NT2/D1 (cell line): ENCODE results near the gene MRS2.

Experiments used
- SUZ12 ChIP-seq: IDR thresholded peaks from 2 replicates; pipeline ENCODE4 v1.6.1; 2011; ENCODE audit not compliant: insufficient read length, insufficient read depth; ENCODE audit errors: extremely low read depth
- YY1 ChIP-seq: IDR thresholded peaks from 2 replicates; pipeline ENCODE4 v1.6.1; 2011; ENCODE audit not compliant: insufficient read length, insufficient read depth
- ZNF274 ChIP-seq: IDR thresholded peaks from 2 replicates; pipeline ENCODE4 v1.6.1; 2011; ENCODE audit warnings: mild to moderate bottlenecking, low read depth, low read length

- TF ChIP-seq ZNF274 (no peak), YY1 (no peak), SUZ12 (no peak)
Measured at GRCh38 chr6:24356310-24356973, 46.3 kb upstream of the MRS2 start.
